Activated CD4-positive, alpha-beta memory T cell treated with anti-CD3 and anti-CD28 coated beads, Interleukin-2, amount 10 ng/mL, durations not matched to agents 7 days and 5 days (primary cell): ENCODE results near the gene ZNF485. TPM values are rescaled to one million over a fixed set of nuclear protein-coding genes. Genes with fewer than 3 reads are reported as not detected.
"Not testable (repeated sequence)": the region's sequence is repeated elsewhere in the genome, so short reads cannot be mapped to it uniquely, and the experiment has no call there.

ENCODE experiments used
- CTCF ChIA-PET: fragments of 350-600 bp; sonication (Branson Sonifier 250); formaldehyde crosslinking; loops from one replicate; lab custom pipeline; 2021; ENCODE audit warnings: antibody characterized with exemption, inconsistent platforms; lab: Charles Lee
- POLR2A ChIA-PET: fragments of 350-600 bp; sonication (Branson Sonifier 250); formaldehyde crosslinking; loops from one replicate; lab custom pipeline; 2021; ENCODE audit warnings: antibody characterized with exemption; lab: Charles Lee
- DNase-seq: peaks from one replicate; pipeline ENCODE4 v3.0.0-alpha.2; 2020
- H3K27ac Mint-ChIP-seq: one replicate; pipeline ENCODE4 v1.8.0; 2021; ENCODE audit warnings: mild to moderate bottlenecking, mixed read lengths
- H3K27me3 Mint-ChIP-seq: one replicate; pipeline ENCODE4 v1.8.0; 2021; ENCODE audit warnings: mixed read lengths
- H3K36me3 Mint-ChIP-seq: one replicate; pipeline ENCODE4 v1.8.0; 2021; ENCODE audit warnings: low read depth, mixed read lengths
- H3K4me1 Mint-ChIP-seq: one replicate; pipeline ENCODE4 v1.8.0; 2021; ENCODE audit warnings: mixed read lengths
- H3K4me3 Mint-ChIP-seq: one replicate; pipeline ENCODE4 v1.8.0; 2021; ENCODE audit warnings: mild to moderate bottlenecking, mixed read lengths
- H3K9me3 Mint-ChIP-seq: one replicate; pipeline ENCODE4 v1.8.0; 2021; ENCODE audit warnings: mixed read lengths
- total RNA-seq, 2 experiments: library from RNA; stranded (reverse); gene quantifications; one replicate each; pipeline ENCODE4 v1.2.3, GENCODE V29; 2021

The ZNF485 gene
- total RNA-seq, 2 experiments from 2014 or later = 1.5 to 1.6 TPM

GRCh38 chr10:43616697-43617370 lies 10.6 kb downstream of the ZNF485 start:
- Mint-ChIP-seq H3K36me3 (peaks cover 44% of the 10 kb centered on the region), H3K9me3 (peaks cover 52% of the 10 kb centered on the region), H3K27me3 (no peaks in the 10 kb centered on the region), H3K27ac (no peak overlapping the region), H3K4me3 (no peak overlapping the region), H3K4me1 (no peaks in the 10 kb centered on the region)
- DNase-seq = no peak
- ChIA-PET CTCF (no interaction called here), POLR2A (no interaction called here)

- no peaks in the 10 kb centered on the region for H3K27me3 Mint-ChIP-seq
- peaks cover 9% of the 10 kb centered on the region for H3K4me1 Mint-ChIP-seq
- ChIA-PET POLR2A (no interaction called here), CTCF (no interaction called here)
- no peak overlapping the region for H3K4me3 Mint-ChIP-seq
- peaks cover 53% of the 10 kb centered on the region for H3K9me3 Mint-ChIP-seq
- H3K27ac Mint-ChIP-seq = no peak overlapping the region
- DNase-seq = no peak
- peaks cover 38% of the 10 kb centered on the region for H3K36me3 Mint-ChIP-seq
Measured at GRCh38 chr10:43619368-43619767, 13.1 kb downstream of the ZNF485 start.

GRCh38 chr10:43622038-43622437 lies 15.8 kb downstream of the ZNF485 start:
- DNase-seq = no peak
- POLR2A ChIA-PET = no interaction called here
- CTCF ChIA-PET = no interaction called here
- Mint-ChIP-seq H3K27ac (no peak overlapping the region), H3K4me3 (no peak overlapping the region), H3K4me1 (peaks cover 9% of the 10 kb centered on the region), H3K9me3 (peaks cover 32% of the 10 kb centered on the region), H3K36me3 (peaks cover 19% of the 10 kb centered on the region), H3K27me3 (no peaks in the 10 kb centered on the region)

GRCh38 chr10:43623351-43623750 lies 17.1 kb downstream of the ZNF485 start:
- H3K4me3 Mint-ChIP-seq = peak overlapping the region; percentile 49
- peaks cover 32% of the 10 kb centered on the region for H3K9me3 Mint-ChIP-seq
- H3K27me3 Mint-ChIP-seq = no peaks in the 10 kb centered on the region
- CTCF ChIA-PET = no interaction called here
- DNase-seq = no peak
- peaks cover 9% of the 10 kb centered on the region for H3K4me1 Mint-ChIP-seq
- H3K36me3 Mint-ChIP-seq = peaks cover 16% of the 10 kb centered on the region
- peak overlapping the region; percentile 22 for H3K27ac Mint-ChIP-seq
- POLR2A ChIA-PET = no interaction called here

- DNase-seq = no peak
- no peaks in the 10 kb centered on the region for H3K27me3 Mint-ChIP-seq
- H3K4me1 Mint-ChIP-seq = peaks cover 6% of the 10 kb centered on the region
- POLR2A ChIA-PET = no interaction called here
- no peak overlapping the region for H3K27ac Mint-ChIP-seq
- no peak overlapping the region for H3K4me3 Mint-ChIP-seq
- H3K36me3 Mint-ChIP-seq = peaks cover 8% of the 10 kb centered on the region
- peaks cover 15% of the 10 kb centered on the region for H3K9me3 Mint-ChIP-seq
- CTCF ChIA-PET = no interaction called here
Measured at GRCh38 chr10:43627942-43628341, 21.7 kb downstream of the ZNF485 start.

- ChIA-PET POLR2A (no interaction called here), CTCF (no interaction called here)
- H3K27ac Mint-ChIP-seq = no peak overlapping the region
- DNase-seq = no peak
- H3K36me3 Mint-ChIP-seq = no peaks in the 10 kb centered on the region
- H3K4me3 Mint-ChIP-seq = no peak overlapping the region
- H3K27me3 Mint-ChIP-seq = no peaks in the 10 kb centered on the region
- peaks cover 14% of the 10 kb centered on the region for H3K9me3 Mint-ChIP-seq
- no peaks in the 10 kb centered on the region for H3K4me1 Mint-ChIP-seq
Measured at GRCh38 chr10:43628956-43629355, 22.7 kb downstream of the ZNF485 start.

- H3K27ac Mint-ChIP-seq, CTCF ChIA-PET, POLR2A ChIA-PET, DNase-seq, H3K4me3 Mint-ChIP-seq, H3K27me3 Mint-ChIP-seq, H3K4me1 Mint-ChIP-seq, H3K36me3 Mint-ChIP-seq: not testable (repeated sequence)
- H3K9me3 Mint-ChIP-seq = peaks cover 16% of the 10 kb centered on the region
Measured at GRCh38 chr10:43635816-43636215, 29.6 kb downstream of the ZNF485 start.

GRCh38 chr10:43640603-43641002 lies 34.4 kb downstream of the ZNF485 start:
- peaks cover 1% of the 10 kb centered on the region for H3K27me3 Mint-ChIP-seq
- no peak overlapping the region for H3K27ac Mint-ChIP-seq
- no peaks in the 10 kb centered on the region for H3K4me1 Mint-ChIP-seq
- peaks cover 46% of the 10 kb centered on the region for H3K9me3 Mint-ChIP-seq
- POLR2A ChIA-PET = no interaction called here
- H3K36me3 Mint-ChIP-seq = peaks cover 28% of the 10 kb centered on the region
- CTCF ChIA-PET = interaction anchor here (1.7 kb wide), 1 partner anchor 42 kb away, joined by 4 read pairs; no protein-coding TSS in a partner anchor
- DNase-seq = no peak
- no peak overlapping the region for H3K4me3 Mint-ChIP-seq

GRCh38 chr10:43644252-43644651 lies 38.0 kb downstream of the ZNF485 start:
- H3K9me3 Mint-ChIP-seq = peaks cover 61% of the 10 kb centered on the region
- DNase-seq = no peak
- peaks cover 50% of the 10 kb centered on the region for H3K36me3 Mint-ChIP-seq
- H3K4me1 Mint-ChIP-seq = peaks cover 11% of the 10 kb centered on the region
- H3K27ac Mint-ChIP-seq = no peak overlapping the region
- ChIA-PET CTCF (no interaction called here), POLR2A (no interaction called here)
- H3K27me3 Mint-ChIP-seq = no peaks in the 10 kb centered on the region
- H3K4me3 Mint-ChIP-seq = no peak overlapping the region

GRCh38 chr10:43645866-43646265 lies 39.6 kb downstream of the ZNF485 start:
- H3K27ac Mint-ChIP-seq = no peak overlapping the region
- peaks cover 50% of the 10 kb centered on the region for H3K36me3 Mint-ChIP-seq
- CTCF ChIA-PET = no interaction called here
- DNase-seq = no peak
- peaks cover 58% of the 10 kb centered on the region for H3K9me3 Mint-ChIP-seq
- H3K4me3 Mint-ChIP-seq = no peak overlapping the region
- POLR2A ChIA-PET = no interaction called here
- peaks cover 12% of the 10 kb centered on the region for H3K4me1 Mint-ChIP-seq
- H3K27me3 Mint-ChIP-seq = peaks cover 5% of the 10 kb centered on the region

GRCh38 chr10:43647576-43647975 lies 41.3 kb downstream of the ZNF485 start:
- DNase-seq = no peak
- POLR2A ChIA-PET = interaction anchor here (1.0 to 1.5 kb wide), 3 partner anchors 52 to 865 kb away, joined by 3 to 5 read pairs (median 3); partner anchors contain the start of gene BMS1
- CTCF ChIA-PET = no interaction called here
- peaks cover 12% of the 10 kb centered on the region for H3K4me1 Mint-ChIP-seq
- no peak overlapping the region for H3K27ac Mint-ChIP-seq
- H3K9me3 Mint-ChIP-seq = peaks cover 46% of the 10 kb centered on the region
- peaks cover 6% of the 10 kb centered on the region for H3K27me3 Mint-ChIP-seq
- peak overlapping the region; percentile 81 for H3K4me3 Mint-ChIP-seq
- peaks cover 50% of the 10 kb centered on the region for H3K36me3 Mint-ChIP-seq

GRCh38 chr10:43648095-43648397 lies 41.8 kb downstream of the ZNF485 start:
- Mint-ChIP-seq H3K9me3 (peaks cover 42% of the 10 kb centered on the region), H3K27me3 (peaks cover 6% of the 10 kb centered on the region), H3K27ac (peak overlapping the region; percentile 32), H3K36me3 (peaks cover 46% of the 10 kb centered on the region), H3K4me1 (peaks cover 12% of the 10 kb centered on the region), H3K4me3 (peak overlapping the region; percentile 81)
- DNase-seq = no peak
- ChIA-PET POLR2A (interaction anchor here (1.2 to 1.5 kb wide), 2 partner anchors 53 to 866 kb away, joined by 3 to 5 read pairs; partner anchors contain the start of gene BMS1), CTCF (no interaction called here)

GRCh38 chr10:43648398-43649184 lies 42.4 kb downstream of the ZNF485 start, which contains the start of gene ZNF32:
Gene ZNF32, minus strand, starts transcription at chr10:43648881. Its CDS starts 2,748 bp downstream, at chr10:43646133.
- peak; percentile 82 for DNase-seq
- peak within 1 kb of the TSS; percentile 81 for H3K4me3 Mint-ChIP-seq
- peaks cover 12% of the 10 kb centered on the region for H3K4me1 Mint-ChIP-seq
- ChIA-PET POLR2A (interaction anchor here (0.7 to 1.5 kb wide), 3 partner anchors 41 to 866 kb away, joined by 3 to 4 read pairs (median 3); partner anchors contain the start of gene BMS1), CTCF (interaction anchor here (1.6 to 1.8 kb wide), 2 partner anchors 27 to 41 kb away, joined by 4 to 5 read pairs; no protein-coding TSS in a partner anchor)
- H3K27ac Mint-ChIP-seq = peak within 1 kb of the TSS; percentile 32
- H3K36me3 Mint-ChIP-seq = peaks cover 40% of the 10 kb centered on the region
- peaks cover 37% of the 10 kb centered on the region for H3K9me3 Mint-ChIP-seq
- H3K27me3 Mint-ChIP-seq = peaks cover 6% of the 10 kb centered on the region
